Measurements from ENCODE around the gene GRID1.

GRCh38 chr10:85575441-85575840 lies 791.2 kb downstream of the GRID1 start:
- no peak for TF ChIP-seq ZNF24 (tag by site-specific recombination; IDR thresholded peaks at IDR 0.05)
- no peak for TF ChIP-seq CTCF (tag by site-specific recombination; IDR thresholded peaks at IDR 0.05)
- no peak for TF ChIP-seq ZNF776 (tag by site-specific recombination; IDR thresholded peaks at IDR 0.05; ENCODE audit: borderline replicate concordance)
- TF ChIP-seq ZNF274 (IDR thresholded peaks at IDR 0.05; ENCODE audit: low read length): no peak
- no peak for TF ChIP-seq ZNF274 (tag by site-specific recombination; IDR thresholded peaks at IDR 0.05; ENCODE audit: borderline replicate concordance)
- TF ChIP-seq ZNF658 (tag by site-specific recombination; IDR thresholded peaks at IDR 0.05): no peak
